Measurements from ENCODE around the gene GALNT10. TPM values are rescaled to one million over a fixed set of nuclear protein-coding genes. Genes with fewer than 3 reads are reported as not detected.

The GALNT10 gene
- total RNA-seq, 1 experiment from 2014 or later: 23.4 TPM

DNA sequence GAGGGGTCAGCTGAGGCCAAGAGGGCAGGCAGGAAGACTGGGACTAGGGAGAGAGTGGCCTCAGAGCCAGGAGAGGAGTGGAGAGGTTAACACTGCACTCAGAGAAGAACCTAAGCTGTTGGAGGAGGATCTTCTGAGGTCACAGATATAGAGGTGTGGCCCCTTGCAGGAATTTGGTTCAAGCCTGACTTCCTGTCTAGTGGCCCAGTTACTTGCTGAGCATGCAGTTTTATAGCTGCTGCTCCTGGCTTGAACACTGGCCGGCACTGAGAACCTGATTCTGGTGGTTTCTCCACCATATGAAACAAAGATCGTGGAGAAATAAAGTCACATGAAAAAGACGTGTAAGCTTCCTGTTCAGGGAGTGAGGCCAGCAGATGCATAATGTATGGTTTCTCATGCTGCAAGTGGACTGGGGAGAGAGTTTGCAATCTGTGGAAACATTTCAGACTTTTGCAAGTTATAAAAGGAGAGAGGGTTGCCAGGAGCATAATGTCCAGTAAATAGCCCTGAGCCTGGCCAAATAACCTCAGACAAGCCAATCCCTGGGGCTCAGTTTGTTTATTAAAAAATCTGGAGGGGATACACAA is 82.6 kb downstream of the GALNT10 start:
- Mint-ChIP-seq H3K4me1 (ENCODE audit: low read depth, unreplicated experiment) (peaks cover 10% of the 10 kb centered on the region), H3K27ac (ENCODE audit: unreplicated experiment) (no peak overlapping the region), H3K36me3 (ENCODE audit: insufficient read depth, unreplicated experiment) (no peaks in the 10 kb centered on the region), H3K27me3 (ENCODE audit: insufficient read depth, unreplicated experiment) (no peaks in the 10 kb centered on the region), H3K4me3 (ENCODE audit: unreplicated experiment) (no peak overlapping the region), H3K9me3 (ENCODE audit: unreplicated experiment) (no peaks in the 10 kb centered on the region)
- peak in 1 of 2 experiments; percentile 21 for DNase-seq
- Histone ChIP-seq H3K27me3 (replicated peaks; ENCODE audit: control insufficient read depth, insufficient read depth, low read length) (no peaks in the 10 kb centered on the region), H3K4me3 (ENCODE audit: low read depth, low read length) (no peak overlapping the region), H3K36me3 (ENCODE audit: control insufficient read depth, insufficient read depth, low read length) (no peaks in the 10 kb centered on the region), H3K9me3 (no peaks in the 10 kb centered on the region), H3K4me1 (no peaks in the 10 kb centered on the region; the same call in 1 of the 2 replicates)
- CTCF ChIA-PET: no interaction called here
- BruUV-seq (replicated peaks): no TSS peak
- TF ChIP-seq, protein P1, sequence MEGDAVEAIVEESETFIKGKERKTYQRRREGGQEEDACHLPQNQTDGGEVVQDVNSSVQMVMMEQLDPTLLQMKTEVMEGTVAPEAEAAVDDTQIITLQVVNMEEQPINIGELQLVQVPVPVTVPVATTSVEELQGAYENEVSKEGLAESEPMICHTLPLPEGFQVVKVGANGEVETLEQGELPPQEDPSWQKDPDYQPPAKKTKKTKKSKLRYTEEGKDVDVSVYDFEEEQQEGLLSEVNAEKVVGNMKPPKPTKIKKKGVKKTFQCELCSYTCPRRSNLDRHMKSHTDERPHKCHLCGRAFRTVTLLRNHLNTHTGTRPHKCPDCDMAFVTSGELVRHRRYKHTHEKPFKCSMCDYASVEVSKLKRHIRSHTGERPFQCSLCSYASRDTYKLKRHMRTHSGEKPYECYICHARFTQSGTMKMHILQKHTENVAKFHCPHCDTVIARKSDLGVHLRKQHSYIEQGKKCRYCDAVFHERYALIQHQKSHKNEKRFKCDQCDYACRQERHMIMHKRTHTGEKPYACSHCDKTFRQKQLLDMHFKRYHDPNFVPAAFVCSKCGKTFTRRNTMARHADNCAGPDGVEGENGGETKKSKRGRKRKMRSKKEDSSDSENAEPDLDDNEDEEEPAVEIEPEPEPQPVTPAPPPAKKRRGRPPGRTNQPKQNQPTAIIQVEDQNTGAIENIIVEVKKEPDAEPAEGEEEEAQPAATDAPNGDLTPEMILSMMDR (IDR thresholded peaks at IDR 0.05; ENCODE audit: insufficient read depth in 1 of 2, low read depth in 1 of 2, low read length in 1 of 2, severe bottlenecking in 1 of 2, unreplicated experiment in 1 of 2): no peak
- intact Hi-C loops (cut with micrococcal nuclease; ENCODE audit: unreplicated experiment): no loop called here
- POLR2A ChIA-PET: no interaction called here

DNA sequence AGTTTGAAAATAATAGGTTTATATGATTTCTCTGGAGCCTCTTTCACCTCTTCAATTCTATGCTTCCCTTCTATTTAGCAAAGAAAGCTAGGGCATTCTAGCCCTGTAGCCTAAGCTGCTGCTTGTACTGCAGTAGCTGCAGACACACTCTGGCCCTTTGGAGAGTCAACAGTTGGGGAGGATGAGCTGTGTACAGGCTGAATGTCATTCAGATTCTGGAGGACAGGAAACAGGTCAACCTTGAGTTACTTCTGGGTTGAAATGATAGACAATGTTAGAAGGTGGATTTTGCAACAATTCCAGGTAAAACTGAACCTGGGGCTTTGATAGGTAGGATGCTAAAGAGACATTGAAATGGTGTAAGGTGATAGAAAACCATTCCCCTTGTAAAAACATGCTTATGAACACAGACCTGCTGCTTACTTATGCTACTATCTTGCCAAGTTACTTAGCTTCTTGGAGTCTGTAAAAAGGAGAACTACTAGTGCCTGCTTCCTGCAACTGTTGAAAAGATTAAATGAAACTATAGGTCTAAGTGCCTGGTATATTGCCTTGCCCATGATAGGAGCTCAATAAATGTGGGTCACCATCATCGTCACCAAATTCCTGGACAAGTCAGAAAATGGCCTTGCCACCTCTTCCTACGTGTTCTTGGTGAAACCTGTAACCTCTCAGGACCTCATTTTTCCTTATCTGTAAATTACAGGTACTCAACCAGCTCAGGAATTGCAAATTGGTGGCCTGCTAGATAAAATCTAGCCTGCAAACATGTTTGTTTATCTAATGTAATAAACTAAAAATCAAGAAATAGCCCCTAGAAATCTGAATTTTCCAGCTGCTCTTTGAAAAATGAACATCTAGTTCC is 83.7 kb downstream of the GALNT10 start:
- H3K36me3 ChIP-seq (ENCODE audit: control insufficient read depth, insufficient read depth, low read length): no peaks in the 10 kb centered on the region
- no peaks in the 10 kb centered on the region for H3K36me3 Mint-ChIP-seq (ENCODE audit: insufficient read depth, unreplicated experiment)
- DNase-seq: no peak
- H3K27me3 ChIP-seq (replicated peaks; ENCODE audit: control insufficient read depth, insufficient read depth, low read length): no peaks in the 10 kb centered on the region
- H3K27me3 Mint-ChIP-seq (ENCODE audit: insufficient read depth, unreplicated experiment): no peaks in the 10 kb centered on the region
- CTCF ChIA-PET: interaction anchor here (0.6 to 0.8 kb wide), 2 partner anchors 9 to 77 kb away, joined by 3 to 4 read pairs; no protein-coding TSS in a partner anchor
- no TSS peak for BruUV-seq (replicated peaks)
- H3K9me3 ChIP-seq: no peaks in the 10 kb centered on the region
- H3K4me3 ChIP-seq (ENCODE audit: low read depth, low read length): no peak overlapping the region
- no peak overlapping the region for H3K4me3 Mint-ChIP-seq (ENCODE audit: unreplicated experiment)
- H3K9me3 Mint-ChIP-seq (ENCODE audit: unreplicated experiment): no peaks in the 10 kb centered on the region
- no peak overlapping the region for H3K27ac Mint-ChIP-seq (ENCODE audit: unreplicated experiment)
- TF ChIP-seq, protein P1 (IDR thresholded peaks at IDR 0.05; ENCODE audit: insufficient read depth in 1 of 2, low read depth in 1 of 2, low read length in 1 of 2, severe bottlenecking in 1 of 2, unreplicated experiment in 1 of 2): no peak
- POLR2A ChIA-PET: no interaction called here
- no peaks in the 10 kb centered on the region; the same call in 1 of the 2 replicates for H3K4me1 ChIP-seq
- intact Hi-C loops (cut with micrococcal nuclease; ENCODE audit: unreplicated experiment): no loop called here
- H3K4me1 Mint-ChIP-seq (ENCODE audit: low read depth, unreplicated experiment): peaks cover 10% of the 10 kb centered on the region

DNA sequence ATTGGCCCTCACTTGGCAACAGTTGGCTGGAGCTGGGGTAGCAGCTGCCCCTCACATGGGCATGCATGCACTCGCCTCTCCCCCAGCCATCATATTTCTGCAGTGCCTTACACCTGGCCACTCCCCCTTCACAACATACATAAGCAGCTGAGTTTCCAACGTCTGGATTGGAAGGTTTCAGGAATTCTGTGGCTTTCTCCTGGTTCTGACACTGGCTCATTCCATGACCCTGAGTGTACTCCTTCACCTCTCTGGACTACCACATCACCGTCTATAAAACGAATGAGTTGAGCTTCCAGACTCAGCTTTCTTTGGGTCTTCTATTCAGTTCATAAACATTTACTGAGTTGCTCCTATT is 84.3 kb downstream of the GALNT10 start:
- H3K27me3 ChIP-seq (replicated peaks; ENCODE audit: control insufficient read depth, insufficient read depth, low read length): no peaks in the 10 kb centered on the region
- intact Hi-C loops (cut with micrococcal nuclease; ENCODE audit: unreplicated experiment): no loop called here
- no TSS peak for BruUV-seq (replicated peaks)
- Mint-ChIP-seq H3K4me3 (ENCODE audit: unreplicated experiment) (no peak overlapping the region), H3K27me3 (ENCODE audit: insufficient read depth, unreplicated experiment) (no peaks in the 10 kb centered on the region), H3K9me3 (ENCODE audit: unreplicated experiment) (no peaks in the 10 kb centered on the region), H3K27ac (ENCODE audit: unreplicated experiment) (no peak overlapping the region), H3K36me3 (ENCODE audit: insufficient read depth, unreplicated experiment) (no peaks in the 10 kb centered on the region), H3K4me1 (ENCODE audit: low read depth, unreplicated experiment) (peaks cover 10% of the 10 kb centered on the region)
- H3K36me3 ChIP-seq (ENCODE audit: control insufficient read depth, insufficient read depth, low read length): no peaks in the 10 kb centered on the region
- DNase-seq: no peak
- ChIA-PET CTCF (interaction anchor here (0.6 to 0.8 kb wide), 2 partner anchors 9 to 77 kb away, joined by 3 to 4 read pairs; no protein-coding TSS in a partner anchor), POLR2A (no interaction called here)
- TF ChIP-seq, protein P1 (IDR thresholded peaks at IDR 0.05; ENCODE audit: insufficient read depth in 1 of 2, low read depth in 1 of 2, low read length in 1 of 2, severe bottlenecking in 1 of 2, unreplicated experiment in 1 of 2): no peak
- H3K9me3 ChIP-seq: no peaks in the 10 kb centered on the region
- H3K4me1 ChIP-seq: no peaks in the 10 kb centered on the region; the same call in 1 of the 2 replicates
- H3K4me3 ChIP-seq (ENCODE audit: low read depth, low read length): no peak overlapping the region
